Thyroid gland (tissue), 4 donors: Measurements from ENCODE around the gene AMDHD2. TPM values are rescaled to one million over a fixed set of nuclear protein-coding genes. Genes with fewer than 3 reads are reported as not detected.
"Not testable (repeated sequence)": the region's sequence is repeated elsewhere in the genome, so short reads cannot be mapped to it uniquely, and the experiment has no call there.

ENCODE experiments used
- DNase-seq, 2 donors: peaks; one replicate each; pipeline ENCODE4 v3.0.0-alpha.2; 2019
- H3K27ac ChIP-seq, 3 donors: fragments of 200-600 bp; sonication (generic); 1 replicate in 2 of 3; 2 replicates in 1 of 3; pipeline ENCODE4 v1.5.1; 2016 to 2019; ENCODE audit warnings: mild to moderate bottlenecking in 1 of 3, moderate library complexity in 1 of 3
- H3K27me3 ChIP-seq: fragments of 200-600 bp; sonication (generic); one replicate; pipeline ENCODE4 v1.5.1; 2019
- H3K36me3 ChIP-seq, 2 donors: fragments of 200-600 bp; sonication (generic); one replicate each; pipeline ENCODE4 v1.5.1; 2016 to 2019
- H3K4me1 ChIP-seq, 2 donors: fragments of 200-600 bp; sonication (generic); one replicate each; pipeline ENCODE4 v1.5.1; 2017 to 2019
- H3K4me3 ChIP-seq, 3 donors: fragments of 200-600 bp; sonication (generic); replicated peaks in 1 of 3; 1 replicate in 2 of 3; 2 replicates in 1 of 3; pipeline ENCODE4 v1.5.1; 2016; ENCODE audit warnings: mild to moderate bottlenecking in 1 of 3
- H3K9me3 ChIP-seq: fragments of 200-600 bp; sonication (generic); one replicate; pipeline ENCODE4 v1.5.1; 2017
- CTCF ChIP-seq, 6 experiments: fragments of 200-600 bp in 3 of 6; fragments of 450-650 bp in 3 of 6; sonication (generic) in 3 of 6; IDR thresholded peaks; one replicate each; pipeline ENCODE4 v1.5.1; 2016 to 2019; ENCODE audit warnings: antibody characterized with exemption in 6 of 6, mild to moderate bottlenecking in 2 of 6, inconsistent platforms in 1 of 6, moderate library complexity in 1 of 6
- POLR2A ChIP-seq, 2 donors: fragments of 450-650 bp; IDR thresholded peaks; one replicate each; pipeline ENCODE4 v1.6.1; 2017; ENCODE audit warnings: antibody characterized with exemption in 2 of 2, mild to moderate bottlenecking in 2 of 2, moderate library complexity in 1 of 2
- WGBS, 2 donors: methylation state at CpG; one replicate each; pipeline ENCODE4 v1.1.5; 2017; 5-methylcytosine and 5-hydroxymethylcytosine counted together
- intact Hi-C: fragments of 100-400 bp; cut with DNase I; formaldehyde crosslinking; loops from one replicate; pipeline ENCODE4 v1.15.1; 2023
- total RNA-seq, 4 donors: library from RNA; depleted of rRNA; stranded (reverse); fragments of >200 nt; gene quantifications; one replicate each; pipeline ENCODE4 v1.2.3, GENCODE V29; 2016

AMDHD2 gene
- total RNA-seq, 4 donors from 2014 or later, result 32.6 to 43.5 (median 37.9) TPM

DNA sequence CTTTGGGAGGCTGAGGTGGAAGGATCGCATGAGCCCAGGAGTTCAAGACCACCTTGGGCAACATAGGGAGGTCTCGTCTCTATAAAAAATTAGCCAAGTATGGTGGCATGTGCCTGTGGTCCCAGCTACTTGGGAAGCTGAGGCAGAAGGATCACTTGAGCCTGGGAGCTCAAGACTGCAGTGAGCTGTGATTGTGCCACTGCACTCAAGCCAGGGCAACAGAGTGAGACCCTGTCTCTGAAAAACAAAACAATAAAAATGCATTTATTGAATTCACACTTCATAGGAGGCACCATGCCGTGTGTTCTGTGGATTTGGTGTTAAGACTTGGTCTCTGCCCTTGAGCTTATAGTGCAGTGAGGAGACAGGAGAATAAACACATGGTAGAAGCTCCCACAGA, 42.8 kb upstream of the AMDHD2 start:
- Histone ChIP-seq H3K9me3 (no peaks in the 10 kb centered on the region), H3K27me3 (no peaks in the 10 kb centered on the region), H3K36me3 (no peaks in the 10 kb centered on the region), H3K4me1 (peaks cover 31 to 53% of the 10 kb centered on the region in 2 donors), H3K4me3 (no peak overlapping the region), H3K27ac (no peak overlapping the region)
- WGBS, 2 donors, result 92 to 94% methylated on average over 3 of the region's 3 CpGs
- intact Hi-C loops, result no loop called here
- no peak for DNase-seq
- TF ChIP-seq POLR2A (IDR thresholded peaks at IDR 0.05), result no peak
- TF ChIP-seq CTCF (IDR thresholded peaks at IDR 0.05), result no peak

GRCh38 chr16:2478279-2478678, 41.9 kb upstream of the AMDHD2 start:
- Histone ChIP-seq H3K9me3 (no peaks in the 10 kb centered on the region), H3K4me3 (no peak overlapping the region), H3K27me3 (no peaks in the 10 kb centered on the region), H3K36me3 (no peaks in the 10 kb centered on the region), H3K27ac (no peak overlapping the region), H3K4me1 (peaks cover 39 to 61% of the 10 kb centered on the region in 2 donors)
- TF ChIP-seq CTCF (IDR thresholded peaks at IDR 0.05) (no peak), POLR2A (IDR thresholded peaks at IDR 0.05) (no peak)
- WGBS, 2 donors, result 78 to 83% methylated on average over 8 of the region's 8 CpGs
- DNase-seq, result no peak
- intact Hi-C loops, result no loop called here

- H3K9me3 ChIP-seq, DNase-seq, H3K36me3 ChIP-seq, H3K4me3 ChIP-seq, H3K27me3 ChIP-seq, intact Hi-C loops: not testable (repeated sequence)
- peak overlapping the region in 2 of 3 donors; percentile 59 to 73 for H3K27ac ChIP-seq
- H3K4me1 ChIP-seq, result peaks cover 41 to 74% of the 10 kb centered on the region in 2 donors
- WGBS, 2 donors, result 93 to 96% methylated on average over 10 of the region's 10 CpGs
Observed at GRCh38 chr16:2479996-2480395, 40.2 kb upstream of the AMDHD2 start.

- peaks cover 35 to 72% of the 10 kb centered on the region in 2 donors for H3K4me1 ChIP-seq
- 61 to 71% methylated on average over 6 to 12 of the region's 12 CpGs for whole genome bisulfite sequencing, 2 donors
- TF ChIP-seq CTCF (IDR thresholded peaks at IDR 0.05) (no peak), POLR2A (IDR thresholded peaks at IDR 0.05) (peak in 1 of 2 donors; percentile 40)
- H3K4me3 ChIP-seq, result no peak overlapping the region
- intact Hi-C loops, result no loop called here
- no peaks in the 10 kb centered on the region for H3K27me3 ChIP-seq
- DNase-seq, result peak; percentile 92 to 96
- H3K27ac ChIP-seq, result peak overlapping the region; percentile 63 to 78 (median 73)
- no peaks in the 10 kb centered on the region for H3K9me3 ChIP-seq
- no peaks in the 10 kb centered on the region for H3K36me3 ChIP-seq
Observed at GRCh38 chr16:2480948-2481347, 39.2 kb upstream of the AMDHD2 start.

DNA sequence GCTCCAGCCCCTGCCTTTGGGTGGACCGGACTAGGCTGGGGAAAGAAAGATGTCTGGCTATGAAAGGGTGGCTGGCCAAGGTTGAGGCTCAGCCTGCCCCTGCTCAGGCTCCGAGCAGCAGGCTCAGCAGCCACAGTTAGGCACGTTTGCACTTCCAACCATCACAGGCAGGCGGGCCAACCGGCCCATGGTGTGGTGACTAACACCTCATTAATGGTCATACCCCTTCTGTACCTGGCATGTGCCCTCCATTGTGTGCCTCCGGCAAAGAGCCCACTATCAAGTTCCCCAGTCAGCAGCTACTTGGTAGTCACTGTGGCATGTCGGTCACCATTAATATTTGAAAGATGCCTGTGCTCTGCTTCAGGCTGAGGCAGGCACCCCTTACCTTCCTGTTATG, 38.5 kb upstream of the AMDHD2 start:
- no peak for DNase-seq
- intact Hi-C loops, result no loop called here
- 81 to 92% methylated on average over 7 of the region's 7 CpGs for WGBS, 2 donors
- peak overlapping the region; percentile 53 to 78 (median 73) for H3K27ac ChIP-seq
- H3K27me3 ChIP-seq, result no peaks in the 10 kb centered on the region
- no peaks in the 10 kb centered on the region for H3K9me3 ChIP-seq
- TF ChIP-seq CTCF (IDR thresholded peaks at IDR 0.05) (no peak), POLR2A (IDR thresholded peaks at IDR 0.05) (no peak)
- no peaks in the 10 kb centered on the region for H3K36me3 ChIP-seq
- H3K4me1 ChIP-seq, result peaks cover 31 to 71% of the 10 kb centered on the region in 2 donors
- no peak overlapping the region for H3K4me3 ChIP-seq

DNA sequence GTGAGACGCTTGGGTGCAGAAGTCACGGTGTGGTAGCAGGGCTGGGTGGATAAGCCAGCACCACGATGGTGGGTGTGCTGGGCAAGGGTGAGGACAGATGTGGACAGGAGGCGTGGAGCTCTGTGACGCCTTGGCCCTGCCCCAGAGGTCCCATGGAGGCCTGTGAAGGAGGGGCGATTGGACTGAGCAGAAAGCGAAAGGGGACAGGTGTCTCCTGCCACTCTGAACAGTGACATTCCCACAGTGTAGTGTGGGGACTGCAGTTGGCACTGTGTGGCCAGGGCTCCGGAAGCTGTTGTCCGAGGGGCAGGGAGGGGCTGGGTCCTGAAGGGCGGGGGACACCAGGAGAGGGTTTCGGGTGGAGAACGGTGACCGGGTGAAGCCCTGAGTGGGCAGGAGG, 37.9 kb upstream of the AMDHD2 start:
- Histone ChIP-seq H3K4me3 (no peak overlapping the region), H3K36me3 (no peaks in the 10 kb centered on the region), H3K4me1 (peaks cover 35 to 73% of the 10 kb centered on the region in 2 donors), H3K27me3 (no peaks in the 10 kb centered on the region), H3K9me3 (no peaks in the 10 kb centered on the region), H3K27ac (peak overlapping the region in 2 of 3 donors; percentile 61 to 73)
- DNase-seq, result no peak
- intact Hi-C loops, result no loop called here
- 82 to 85% methylated on average over 13 of the region's 13 CpGs for WGBS, 2 donors
- TF ChIP-seq CTCF (IDR thresholded peaks at IDR 0.05), result no peak
- no peak for TF ChIP-seq POLR2A (IDR thresholded peaks at IDR 0.05)
